ENCODE results near the gene CPZ.

CPZ gene

DNA sequence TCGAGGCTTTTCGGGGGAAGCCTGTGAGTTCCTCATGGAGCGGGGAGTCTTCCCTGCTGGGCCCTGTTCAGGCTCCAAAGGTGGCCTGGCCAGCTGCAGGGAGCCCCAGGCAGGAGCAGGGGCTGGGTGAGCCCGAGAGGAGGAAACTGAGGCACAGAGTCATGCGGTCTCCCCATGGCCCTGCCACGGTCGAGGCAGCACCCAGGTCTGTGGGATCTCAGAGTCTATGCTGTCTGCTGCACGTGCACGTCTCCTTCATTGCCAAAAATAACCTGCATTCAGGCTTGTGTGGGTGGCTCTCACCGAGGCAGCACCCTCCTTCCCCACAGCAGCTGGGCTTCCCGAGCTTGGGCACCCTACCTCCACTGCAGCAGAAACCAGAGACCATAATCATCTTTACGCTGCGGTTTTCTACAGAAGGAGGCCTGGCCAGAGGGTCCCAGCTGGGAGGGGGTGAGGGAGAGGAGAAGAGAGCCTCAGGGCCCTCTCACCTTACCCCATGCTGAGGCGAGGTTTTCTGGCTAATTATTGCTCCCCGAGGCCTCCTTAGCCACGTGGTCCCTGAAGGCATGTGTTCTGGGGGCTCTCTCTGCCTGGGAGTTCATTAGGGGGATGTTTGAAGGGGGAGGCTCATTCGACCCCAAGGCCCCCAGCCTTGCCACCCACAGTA lies 64.3 kb downstream of the CPZ start:
- no peak for DNase-seq

GRCh38 chr4:8657381-8658088 lies 65.0 kb downstream of the CPZ start:
- no peak for DNase-seq

DNA sequence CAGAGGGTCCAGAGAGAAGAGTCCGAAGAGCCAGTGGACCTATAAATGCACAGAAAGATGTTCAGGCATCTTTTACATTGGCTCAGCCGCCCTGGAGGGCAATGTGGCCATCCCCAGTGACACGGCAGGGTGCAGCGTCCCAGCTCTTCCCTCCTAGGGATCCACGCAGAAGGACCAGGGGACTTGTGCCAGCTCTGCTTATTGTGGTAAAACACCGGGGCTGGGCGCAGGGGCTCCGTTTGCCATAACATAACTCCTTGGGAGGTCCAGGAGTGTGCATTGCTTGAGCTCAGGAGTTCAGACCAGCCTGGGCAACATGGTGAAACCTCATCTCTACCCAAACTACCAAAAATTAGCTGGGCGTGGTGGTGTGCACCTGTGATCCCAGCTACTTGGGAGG lies 70.2 kb downstream of the CPZ start:
- no peak for DNase-seq

DNA sequence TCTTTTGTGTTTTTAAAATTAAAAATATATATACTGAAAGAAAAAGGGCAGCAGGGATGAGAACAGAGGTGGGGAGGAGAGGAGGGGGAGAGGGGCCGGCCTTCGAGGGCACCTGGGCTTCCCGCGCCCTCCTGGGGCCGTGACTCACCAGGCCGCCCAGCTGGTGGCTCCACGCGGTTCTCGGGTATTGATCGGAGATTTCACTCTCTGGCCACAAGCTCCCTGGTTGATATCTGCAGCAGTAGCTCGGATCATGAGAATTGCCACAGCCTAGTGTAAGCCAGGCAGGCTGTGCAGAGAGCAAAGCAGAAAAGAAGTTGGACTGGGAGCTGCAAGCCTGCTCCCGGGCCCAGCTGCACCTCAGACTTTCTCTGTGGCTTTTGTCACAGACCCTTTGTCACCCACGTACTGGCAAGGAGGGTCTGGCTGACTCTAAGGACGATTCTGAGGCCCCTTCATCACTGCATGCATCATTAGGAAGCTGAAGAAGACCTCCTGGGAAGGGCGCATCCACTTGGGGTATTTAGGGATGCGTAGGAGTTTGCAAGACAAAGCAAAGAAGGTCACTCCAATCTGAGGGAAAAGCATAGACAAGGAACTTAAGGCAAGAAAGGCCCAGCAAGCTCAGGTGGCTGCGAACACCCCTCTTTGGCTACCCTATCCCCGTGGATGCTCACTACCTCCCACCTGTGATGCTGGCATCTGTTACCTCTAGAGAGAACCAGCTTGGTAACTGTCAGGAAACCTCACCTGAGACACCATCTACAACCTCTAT lies 71.7 kb downstream of the CPZ start:
- DNase-seq: no peak

DNA sequence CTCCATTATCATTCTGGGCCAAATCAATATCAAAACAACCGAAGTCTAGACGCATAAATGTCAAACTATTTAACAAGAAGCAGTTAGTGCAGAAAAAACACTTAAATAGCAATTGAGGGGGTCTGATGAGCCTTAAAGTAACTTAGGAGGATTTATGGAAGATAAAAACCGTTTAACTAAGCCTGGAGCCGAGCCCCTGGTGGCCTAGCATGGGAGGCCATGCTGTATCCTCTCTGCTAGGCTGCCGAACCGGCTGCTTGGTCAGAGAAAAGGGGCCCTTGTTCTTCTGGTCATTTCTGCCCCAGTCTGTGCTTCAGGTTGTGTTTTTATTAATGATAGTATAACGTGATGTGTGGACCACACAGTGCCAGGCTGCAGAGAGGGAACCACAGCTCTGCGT lies 72.4 kb downstream of the CPZ start:
- DNase-seq: no peak

- no peak for DNase-seq
These were observed 73.1 kb downstream of the CPZ start for GRCh38 chr4:8665406-8666360.

DNA sequence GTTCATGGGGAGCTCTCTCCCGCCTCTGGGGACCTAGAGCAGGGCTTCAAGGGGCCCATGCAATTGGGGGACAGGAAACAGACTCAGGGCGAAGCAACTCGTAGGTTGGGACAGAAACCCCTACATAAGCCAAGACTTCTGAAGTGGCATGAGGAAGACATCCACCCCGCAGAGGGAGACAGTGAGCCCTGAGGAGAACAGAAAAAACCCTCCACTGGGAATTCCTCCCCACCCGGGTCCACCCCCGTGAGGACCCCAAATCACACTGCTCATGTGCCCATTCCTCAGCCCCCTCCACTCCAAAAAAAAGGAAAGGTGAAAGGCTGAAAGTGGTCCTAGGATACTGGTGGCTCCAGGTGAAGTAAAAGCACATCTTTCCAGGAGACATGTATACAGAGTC lies 74.0 kb downstream of the CPZ start:
- DNase-seq: no peak
